Osteoblast (primary cell): ENCODE results near the gene ARHGAP4. TPM values are rescaled to one million over a fixed set of nuclear protein-coding genes. Genes with fewer than 3 reads are reported as not detected.

Source experiments
- DNase-seq: peaks from one replicate; pipeline ENCODE4 v3.0.0; 2011; ENCODE audit warnings: low spot score, mixed read lengths; ENCODE audit not compliant: insufficient read length; ENCODE audit errors: missing footprints
- H2AFZ ChIP-seq: 2 replicates; pipeline ENCODE4 v1.6.0; 2011; ENCODE audit warnings: mild to moderate bottlenecking, low read length
- H3K27ac ChIP-seq: 2 replicates; pipeline ENCODE4 v1.5.1; 2011; ENCODE audit warnings: mild to moderate bottlenecking, low read depth, low read length, moderate library complexity
- H3K27me3 ChIP-seq: 2 replicates; pipeline ENCODE4 v1.6.0; 2012; ENCODE audit warnings: mild to moderate bottlenecking, control low read depth, inconsistent platforms, low read length, moderate library complexity; ENCODE audit not compliant: insufficient read depth
- H3K36me3 ChIP-seq: 2 replicates; pipeline ENCODE4 v1.5.1; 2011; ENCODE audit warnings: mild to moderate bottlenecking, low read length, control low read depth, moderate library complexity; ENCODE audit not compliant: insufficient read depth
- H3K4me1 ChIP-seq: 2 replicates; pipeline ENCODE4 v1.5.1; 2011; ENCODE audit warnings: mild to moderate bottlenecking, low read length, control low read depth, moderate library complexity; ENCODE audit not compliant: insufficient read depth
- H3K4me2 ChIP-seq: 2 replicates; pipeline ENCODE4 v1.6.0; 2011; ENCODE audit warnings: mild to moderate bottlenecking, low read length; ENCODE audit not compliant: insufficient read depth
- H3K4me3 ChIP-seq: fragments of 200-600 bp; sonication (generic); 3 replicates; pipeline ENCODE4 v1.5.1; 2012; ENCODE audit warnings: mild to moderate bottlenecking, low read length, inconsistent platforms; ENCODE audit not compliant: insufficient read depth
- H3K79me2 ChIP-seq: 2 replicates; pipeline ENCODE4 v1.6.0; 2012; ENCODE audit warnings: mild to moderate bottlenecking, low read length, control low read depth, inconsistent platforms; ENCODE audit not compliant: insufficient read depth
- H3K9me3 ChIP-seq: 2 replicates; pipeline ENCODE4 v1.5.1; 2011; ENCODE audit warnings: low read depth, low read length, control low read depth
- H4K20me1 ChIP-seq: 2 replicates; pipeline ENCODE4 v1.6.0; 2012; ENCODE audit warnings: mild to moderate bottlenecking, low read length, control low read depth; ENCODE audit not compliant: insufficient read depth
- CTCF ChIP-seq: IDR thresholded peaks from 2 replicates; pipeline ENCODE4 v1.5.1; 2011; ENCODE audit warnings: mild to moderate bottlenecking, low read depth, low read length, moderate library complexity; ENCODE audit errors: extremely low read depth
- total RNA-seq: library from RNA; depleted of rRNA; stranded (reverse); fragments of >200 nt; gene quantifications from 2 replicates; pipeline ENCODE4 v1.2.3, GENCODE V29; 2012

Gene ARHGAP4
- total RNA-seq, 1 donor = 1.4 TPM

GRCh38 chrX:153955228-153955732, 29.2 kb upstream of the ARHGAP4 start:
- Histone ChIP-seq H3K4me2 (no peak overlapping the region), H3K4me1 (no peaks in the 10 kb centered on the region), H4K20me1 (peaks cover 2% of the 10 kb centered on the region), H3K4me3 (no peak overlapping the region), H3K27ac (no peak overlapping the region), H3K36me3 (peaks cover 77% of the 10 kb centered on the region), H3K79me2 (no peaks in the 10 kb centered on the region), H3K27me3 (no peaks in the 10 kb centered on the region), H3K9me3 (no peaks in the 10 kb centered on the region), H2AFZ (no peak overlapping the region)
- TF ChIP-seq CTCF = no peak
- no peak for DNase-seq

- peaks cover 2% of the 10 kb centered on the region for H4K20me1 ChIP-seq
- no peaks in the 10 kb centered on the region for H3K27me3 ChIP-seq
- H3K4me1 ChIP-seq = no peaks in the 10 kb centered on the region
- TF ChIP-seq CTCF = no peak
- no peak overlapping the region for H2AFZ ChIP-seq
- H3K4me3 ChIP-seq = no peak overlapping the region
- peak; percentile 87 for DNase-seq
- no peaks in the 10 kb centered on the region for H3K79me2 ChIP-seq
- H3K9me3 ChIP-seq = no peaks in the 10 kb centered on the region
- H3K36me3 ChIP-seq = peaks cover 83% of the 10 kb centered on the region
- H3K27ac ChIP-seq = no peak overlapping the region
- no peak overlapping the region for H3K4me2 ChIP-seq
Measured at GRCh38 chrX:153954558-153955227, 28.6 kb upstream of the ARHGAP4 start.

- Histone ChIP-seq H3K79me2 (no peaks in the 10 kb centered on the region), H3K4me3 (no peak overlapping the region), H3K36me3 (peaks cover 81% of the 10 kb centered on the region), H3K27me3 (no peaks in the 10 kb centered on the region), H3K9me3 (no peaks in the 10 kb centered on the region), H3K27ac (no peak overlapping the region), H2AFZ (no peak overlapping the region), H3K4me1 (no peaks in the 10 kb centered on the region), H3K4me2 (no peak overlapping the region), H4K20me1 (peaks cover 2% of the 10 kb centered on the region)
- no peak for DNase-seq
- no peak for TF ChIP-seq CTCF
Measured at GRCh38 chrX:153953892-153954557, 28.0 kb upstream of the ARHGAP4 start.

GRCh38 chrX:153953342-153953830, 27.3 kb upstream of the ARHGAP4 start:
- no peaks in the 10 kb centered on the region for H3K79me2 ChIP-seq
- H3K9me3 ChIP-seq = no peaks in the 10 kb centered on the region
- H3K27me3 ChIP-seq = no peaks in the 10 kb centered on the region
- no peak overlapping the region for H3K4me2 ChIP-seq
- H2AFZ ChIP-seq = no peak overlapping the region
- no peaks in the 10 kb centered on the region for H3K4me1 ChIP-seq
- peak; percentile 91 for TF ChIP-seq CTCF
- H3K27ac ChIP-seq = no peak overlapping the region
- peaks cover 75% of the 10 kb centered on the region for H3K36me3 ChIP-seq
- DNase-seq = peak; percentile 99
- no peak overlapping the region for H3K4me3 ChIP-seq
- H4K20me1 ChIP-seq = peaks cover 2% of the 10 kb centered on the region
